Activated CD8-positive, alpha-beta T cell treated with anti-CD3 and anti-CD28 coated beads for 36 hours (primary cell): ENCODE data around the gene LCN2. TPM values are rescaled to one million over a fixed set of nuclear protein-coding genes. Genes with fewer than 3 reads are reported as not detected.
"Not testable (repeated sequence)": the region's sequence is repeated elsewhere in the genome, so short reads cannot be mapped to it uniquely, and the experiment has no call there.

Experiments used
- ATAC-seq: fragments of 200-7000 bp; cut with Tn5 transposase; one replicate; pipeline ENCODE4 v1.10.0; 2021; ENCODE audit warnings: mild to moderate bottlenecking, moderate library complexity
- CTCF ChIA-PET: fragments of 350-600 bp; sonication (Branson Sonifier 250); formaldehyde crosslinking; loops from one replicate; lab custom pipeline; 2021; ENCODE audit warnings: antibody characterized with exemption; lab: Charles Lee
- POLR2A ChIA-PET: fragments of 350-600 bp; sonication (Branson Sonifier 250); formaldehyde crosslinking; loops from one replicate; lab custom pipeline; 2021; ENCODE audit warnings: antibody characterized with exemption; lab: Charles Lee
- DNase-seq: peaks from one replicate; pipeline ENCODE4 v3.0.0-alpha.2; 2020
- H3K27ac Mint-ChIP-seq: one replicate; pipeline ENCODE4 v1.8.0; 2021; ENCODE audit warnings: mild to moderate bottlenecking, mixed read lengths
- H3K27me3 Mint-ChIP-seq: one replicate; pipeline ENCODE4 v1.8.0; 2021; ENCODE audit warnings: mixed read lengths
- H3K36me3 Mint-ChIP-seq: one replicate; pipeline ENCODE4 v1.8.0; 2021; ENCODE audit warnings: low read depth, mixed read lengths
- H3K4me1 Mint-ChIP-seq: one replicate; pipeline ENCODE4 v1.8.0; 2021; ENCODE audit warnings: low read depth, mixed read lengths
- H3K4me3 Mint-ChIP-seq: one replicate; pipeline ENCODE4 v1.8.0; 2021; ENCODE audit warnings: mild to moderate bottlenecking, moderate library complexity, mixed read lengths
- H3K9me3 Mint-ChIP-seq: one replicate; pipeline ENCODE4 v1.8.0; 2021; ENCODE audit warnings: mixed read lengths
- intact Hi-C: fragments of 100-400 bp; cut with micrococcal nuclease; formaldehyde crosslinking; loops from one replicate; pipeline ENCODE4 v1.10.0; 2022
- total RNA-seq, 2 experiments: library from RNA; stranded (reverse); gene quantifications; one replicate each; pipeline ENCODE4 v1.2.3, GENCODE V29; 2021
- TF ChIP-seq, protein P1 (sequence below): fragments of 200-600 bp; IDR thresholded peaks from one replicate; pipeline ENCODE4 v1.8.0; 2022; ENCODE audit warnings: antibody characterized with exemption, mild to moderate bottlenecking

Gene LCN2
- total RNA-seq, 2 experiments from 2014 or later, result not detected

DNA sequence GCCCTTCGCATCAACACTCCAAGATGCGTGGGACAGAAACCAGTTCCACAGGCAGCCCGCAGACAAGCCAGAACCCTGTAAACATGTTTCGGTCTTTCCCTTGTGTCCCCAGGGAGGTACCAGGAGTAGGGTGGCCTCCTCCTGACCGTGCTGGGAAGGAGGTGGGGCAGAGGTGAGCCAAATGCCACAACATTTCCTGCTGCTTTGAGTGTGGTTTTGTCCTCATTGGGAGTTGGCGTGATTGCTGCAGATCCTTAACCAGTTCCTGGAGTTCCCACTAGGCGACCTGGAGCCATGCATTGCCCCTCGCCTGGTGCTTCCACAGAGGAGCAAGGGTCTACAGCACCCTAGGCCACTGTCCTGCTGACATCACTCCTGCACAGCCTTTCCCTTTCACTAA, 13.7 kb upstream of the LCN2 start:
- DNase-seq, CTCF ChIA-PET: not testable (repeated sequence)

GRCh38 chr9:128136816-128137793, 12.1 kb upstream of the LCN2 start:
- Mint-ChIP-seq H3K27ac (no peak overlapping the region), H3K4me1 (peaks cover 4% of the 10 kb centered on the region), H3K36me3 (no peaks in the 10 kb centered on the region), H3K4me3 (no peak overlapping the region), H3K27me3 (peaks cover 2% of the 10 kb centered on the region), H3K9me3 (no peaks in the 10 kb centered on the region)
- no peak for ATAC-seq
- intact Hi-C loops, result no loop called here
- ChIA-PET POLR2A (interaction anchor here (0.7 kb wide), 1 partner anchor 9 kb away, joined by 4 read pairs; no protein-coding TSS in a partner anchor), CTCF (interaction anchor here (0.7 to 1.8 kb wide), 2 partner anchors 20 to 33 kb away, joined by 3 to 11 read pairs; no protein-coding TSS in a partner anchor)
- TF ChIP-seq, protein P1, sequence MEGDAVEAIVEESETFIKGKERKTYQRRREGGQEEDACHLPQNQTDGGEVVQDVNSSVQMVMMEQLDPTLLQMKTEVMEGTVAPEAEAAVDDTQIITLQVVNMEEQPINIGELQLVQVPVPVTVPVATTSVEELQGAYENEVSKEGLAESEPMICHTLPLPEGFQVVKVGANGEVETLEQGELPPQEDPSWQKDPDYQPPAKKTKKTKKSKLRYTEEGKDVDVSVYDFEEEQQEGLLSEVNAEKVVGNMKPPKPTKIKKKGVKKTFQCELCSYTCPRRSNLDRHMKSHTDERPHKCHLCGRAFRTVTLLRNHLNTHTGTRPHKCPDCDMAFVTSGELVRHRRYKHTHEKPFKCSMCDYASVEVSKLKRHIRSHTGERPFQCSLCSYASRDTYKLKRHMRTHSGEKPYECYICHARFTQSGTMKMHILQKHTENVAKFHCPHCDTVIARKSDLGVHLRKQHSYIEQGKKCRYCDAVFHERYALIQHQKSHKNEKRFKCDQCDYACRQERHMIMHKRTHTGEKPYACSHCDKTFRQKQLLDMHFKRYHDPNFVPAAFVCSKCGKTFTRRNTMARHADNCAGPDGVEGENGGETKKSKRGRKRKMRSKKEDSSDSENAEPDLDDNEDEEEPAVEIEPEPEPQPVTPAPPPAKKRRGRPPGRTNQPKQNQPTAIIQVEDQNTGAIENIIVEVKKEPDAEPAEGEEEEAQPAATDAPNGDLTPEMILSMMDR, result no peak
- no peak for DNase-seq

More for the DNA sequence above, 13.7 kb upstream of the LCN2 start:
- POLR2A ChIA-PET, H3K4me1 Mint-ChIP-seq, H3K36me3 Mint-ChIP-seq, H3K27me3 Mint-ChIP-seq, H3K9me3 Mint-ChIP-seq, H3K27ac Mint-ChIP-seq, ATAC-seq, H3K4me3 Mint-ChIP-seq, intact Hi-C loops: not testable (repeated sequence)

DNA sequence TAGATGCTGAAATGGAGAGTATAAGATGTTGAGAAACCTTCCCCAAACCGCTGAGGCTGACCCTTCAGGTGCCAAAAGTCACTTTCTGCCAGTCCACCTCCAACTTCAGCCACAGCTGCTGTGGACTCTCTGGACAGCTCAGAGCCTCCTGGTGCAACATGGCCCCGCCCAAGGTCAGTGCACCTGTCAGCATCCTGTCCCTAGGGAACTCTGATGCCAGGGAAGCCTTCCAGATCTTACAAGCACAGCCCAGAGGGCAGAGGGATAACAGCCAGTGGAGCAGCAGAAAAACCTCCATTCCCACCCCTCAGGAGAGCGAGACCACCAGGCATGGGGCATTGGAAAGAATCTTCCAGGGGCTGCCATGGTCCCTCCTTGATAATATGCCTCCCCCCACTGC, 11.3 kb upstream of the LCN2 start:
- ChIA-PET POLR2A (no interaction called here), CTCF (interaction anchor here (1.8 kb wide), 1 partner anchor 21 kb away, joined by 11 read pairs; no protein-coding TSS in a partner anchor)
- TF ChIP-seq, protein P1, result no peak
- H3K27me3 Mint-ChIP-seq, result peaks cover 2% of the 10 kb centered on the region
- H3K36me3 Mint-ChIP-seq, result no peaks in the 10 kb centered on the region
- ATAC-seq, result no peak
- H3K27ac Mint-ChIP-seq, result no peak overlapping the region
- H3K9me3 Mint-ChIP-seq, result no peaks in the 10 kb centered on the region
- no peak for DNase-seq
- H3K4me3 Mint-ChIP-seq, result no peak overlapping the region
- intact Hi-C loops, result no loop called here
- peaks cover 5% of the 10 kb centered on the region for H3K4me1 Mint-ChIP-seq

- Mint-ChIP-seq H3K4me3 (no peak overlapping the region), H3K27ac (no peak overlapping the region), H3K4me1 (peaks cover 5% of the 10 kb centered on the region), H3K9me3 (no peaks in the 10 kb centered on the region), H3K36me3 (no peaks in the 10 kb centered on the region), H3K27me3 (peaks cover 2% of the 10 kb centered on the region)
- CTCF ChIA-PET, result no interaction called here
- POLR2A ChIA-PET, result no interaction called here
- DNase-seq (no peak), ATAC-seq (no peak)
- intact Hi-C loops, result no loop called here
- TF ChIP-seq, protein P1, result no peak
Observed at GRCh38 chr9:128139621-128140020, 9.6 kb upstream of the LCN2 start.

- CTCF ChIA-PET, result interaction anchor here (1.0 to 1.6 kb wide), 2 partner anchors 12 to 24 kb away, joined by 3 to 4 read pairs; no protein-coding TSS in a partner anchor
- ATAC-seq (no peak), DNase-seq (no peak)
- Mint-ChIP-seq H3K27me3 (no peaks in the 10 kb centered on the region), H3K27ac (no peak overlapping the region), H3K9me3 (no peaks in the 10 kb centered on the region), H3K4me3 (no peak overlapping the region), H3K4me1 (peaks cover 5% of the 10 kb centered on the region), H3K36me3 (no peaks in the 10 kb centered on the region)
- intact Hi-C loops, result no loop called here
- POLR2A ChIA-PET, result interaction anchor here (0.9 kb wide), 1 partner anchor 13 kb away, joined by 3 read pairs; no protein-coding TSS in a partner anchor
- TF ChIP-seq, protein P1, result no peak
Observed at GRCh38 chr9:128141604-128142003, 7.6 kb upstream of the LCN2 start.
